SK-N-SH (cell line): Measurements from ENCODE around the gene SHROOM3.

ENCODE experiments used
- CTCF ChIP-seq: fragments of 200-600 bp; sonication (generic); IDR thresholded peaks from 2 replicates; pipeline ENCODE4 v1.6.1; 2017; ENCODE audit warnings: antibody characterized with exemption, mild to moderate bottlenecking, moderate library complexity
- EP300 ChIP-seq, 2 experiments: IDR thresholded peaks; 2 replicates each; pipeline versions ENCODE4 v1.4.0 to v1.6.1; 2012; ENCODE audit warnings: borderline replicate concordance in 1 of 2, low read depth in 1 of 2, low read length in 1 of 2
- FOXM1 ChIP-seq: IDR thresholded peaks from 2 replicates; pipeline ENCODE4 v1.4.0; 2012; ENCODE audit warnings: low read depth, mild to moderate bottlenecking
- MEF2A ChIP-seq: IDR thresholded peaks from 2 replicates; pipeline ENCODE4 v1.4.0; 2012; ENCODE audit warnings: low read depth, borderline replicate concordance
- NFIC ChIP-seq: IDR thresholded peaks from 2 replicates; pipeline ENCODE4 v1.4.0; 2012; ENCODE audit warnings: borderline replicate concordance
- POLR2AphosphoS5 ChIP-seq: IDR thresholded peaks from 2 replicates; pipeline ENCODE4 v1.6.1; 2012; ENCODE audit warnings: low read depth, low read length
- RAD21 ChIP-seq: IDR thresholded peaks from 2 replicates; pipeline ENCODE4 v1.6.1; 2012; ENCODE audit warnings: mild to moderate bottlenecking, low read length
- RCOR1 ChIP-seq: fragments of 150-350 bp; IDR thresholded peaks from 2 replicates; pipeline ENCODE4 v1.6.1; 2017; ENCODE audit warnings: antibody characterized with exemption, low read length
- REST ChIP-seq: IDR thresholded peaks from 2 replicates; pipeline ENCODE4 v1.6.1; 2012; ENCODE audit warnings: mild to moderate bottlenecking, low read depth, low read length, moderate library complexity
- SIN3A ChIP-seq: IDR thresholded peaks from 2 replicates; pipeline ENCODE4 v1.6.1; 2012; ENCODE audit warnings: low read depth, mild to moderate bottlenecking, low read length, moderate library complexity, borderline replicate concordance
- YY1 ChIP-seq: IDR thresholded peaks from 2 replicates; pipeline ENCODE4 v1.4.0; 2012; ENCODE audit warnings: low read depth, mild to moderate bottlenecking
- ZBTB33 ChIP-seq: IDR thresholded peaks from 2 replicates; pipeline ENCODE4 v1.4.0; 2012; ENCODE audit warnings: low read depth, borderline replicate concordance

GRCh38 chr4:76644831-76645485 lies 209.9 kb downstream of the SHROOM3 start:
- TF ChIP-seq ZBTB33 = no peak
- TF ChIP-seq CTCF = no peak
- TF ChIP-seq RAD21 = no peak
- no peak for TF ChIP-seq YY1
- no peak for TF ChIP-seq REST
- TF ChIP-seq POLR2AphosphoS5 = no peak
- TF ChIP-seq FOXM1 = no peak
- no peak for TF ChIP-seq MEF2A
- TF ChIP-seq SIN3A = no peak
- no peak for TF ChIP-seq EP300 (IDR thresholded peaks at IDR 0.05; ENCODE audit: borderline replicate concordance in 1 of 2, low read depth in 1 of 2, low read length in 1 of 2)
- TF ChIP-seq NFIC = no peak
- no peak for TF ChIP-seq RCOR1
